Endothelial cell of umbilical vein (primary cell): ENCODE data around the gene IER3IP1. TPM values are rescaled to one million over a fixed set of nuclear protein-coding genes. Genes with fewer than 3 reads are reported as not detected.

Source experiments
- BruUV-seq: library from RNA; stranded (reverse); fragments of 400-500 nt; replicated peaks from 2 replicates; lab custom pipeline; 2021; lab: Mats Ljungman, UMichigan
- CTCF ChIA-PET: fragments of 300-600, 350-600 bp; sonication (Branson Sonifier 250); formaldehyde crosslinking; loops from one replicate; lab custom pipeline; 2021; ENCODE audit warnings: antibody characterized with exemption, inconsistent platforms; lab: Charles Lee
- POLR2A ChIA-PET: fragments of 300-600, 350-600 bp; sonication (Branson Sonifier 250); formaldehyde crosslinking; loops from one replicate; lab custom pipeline; 2021; ENCODE audit warnings: antibody characterized with exemption, inconsistent platforms; lab: Charles Lee
- DNase-seq: peaks from one replicate; pipeline ENCODE4 v3.0.0-alpha.2; 2011; ENCODE audit warnings: low read depth, low spot score
- FAIRE-seq: peaks from 2 replicates; lab custom pipeline; 2011; peaks lifted over from hg19 to GRCh38; lab: Jason Lieb, UNC
- H2AFZ ChIP-seq: 2 replicates; pipeline ENCODE4 v1.6.0; 2012; ENCODE audit warnings: low read depth, low read length, control low read depth, inconsistent platforms
- H3K27ac ChIP-seq: 2 replicates; pipeline ENCODE4 v1.5.1; 2011; ENCODE audit warnings: low read depth, mild to moderate bottlenecking, control low read depth, low read length, moderate library complexity; ENCODE audit not compliant: insufficient read depth
- H3K27me3 ChIP-seq, 2 experiments: 2 replicates each; pipeline versions ENCODE4 v1.6.0 to v1.6.1; 2011; ENCODE audit warnings: low read length in 2 of 2, mixed read lengths in 1 of 2; ENCODE audit not compliant: control insufficient read depth in 2 of 2, insufficient read depth in 2 of 2
- H3K36me3 ChIP-seq, 2 experiments: 2 replicates in 1 of 2; 3 replicates in 1 of 2; pipeline ENCODE4 v1.5.1; 2011; ENCODE audit warnings: low read length in 2 of 2, mild to moderate bottlenecking in 1 of 2, moderate library complexity in 1 of 2; ENCODE audit not compliant: control insufficient read depth in 2 of 2, insufficient read depth in 2 of 2; ENCODE audit errors: extremely low read depth in 1 of 2
- H3K4me1 ChIP-seq: 3 replicates; pipeline ENCODE4 v1.5.1; 2011; ENCODE audit warnings: mild to moderate bottlenecking, low read length; ENCODE audit not compliant: control insufficient read depth, insufficient read depth; ENCODE audit errors: extremely low read depth
- H3K4me2 ChIP-seq: 2 replicates; pipeline ENCODE4 v1.6.1; 2011; ENCODE audit warnings: low read length, control low read depth, mixed read lengths; ENCODE audit not compliant: insufficient read depth
- H3K4me3 ChIP-seq, 3 experiments: fragments of 200-600 bp in 1 of 3; sonication (generic), shearing (Covaris generic) in 1 of 3; replicated peaks in 1 of 3; 2 replicates each; pipeline ENCODE4 v1.5.1; 2011 to 2016; ENCODE audit warnings: control low read depth in 3 of 3, low read length in 3 of 3, mild to moderate bottlenecking in 2 of 3, inconsistent platforms in 1 of 3, low read depth in 1 of 3, moderate library complexity in 1 of 3; ENCODE audit not compliant: insufficient read depth in 1 of 3
- H3K79me2 ChIP-seq: 2 replicates; pipeline ENCODE4 v1.6.0; 2012; ENCODE audit warnings: low read length, inconsistent platforms; ENCODE audit not compliant: control insufficient read depth, insufficient read depth
- H3K9ac ChIP-seq: replicated peaks from 2 replicates; pipeline ENCODE3; 2011; ENCODE audit warnings: low read length, control low read depth; ENCODE audit not compliant: insufficient read depth; ENCODE audit errors: extremely low read depth
- H3K9me1 ChIP-seq: replicated peaks from 3 replicates; pipeline ENCODE4 v1.6.0; 2011; ENCODE audit warnings: mild to moderate bottlenecking, low read length; ENCODE audit not compliant: control insufficient read depth, insufficient read depth; ENCODE audit errors: extremely low read depth
- H3K9me3 ChIP-seq: replicated peaks from 2 replicates; pipeline ENCODE4 v1.5.1; 2012; ENCODE audit warnings: low read length, inconsistent platforms; ENCODE audit not compliant: control insufficient read depth, insufficient read depth
- H4K20me1 ChIP-seq: replicated peaks from 2 replicates; pipeline ENCODE3; 2011; ENCODE audit warnings: mild to moderate bottlenecking, low read length; ENCODE audit not compliant: control insufficient read depth, insufficient read depth; ENCODE audit errors: extremely low read depth
- CTCF ChIP-seq, 2 donors: IDR thresholded peaks; 1 replicate in 1 of 2; 2 replicates in 1 of 2; pipeline ENCODE4 v1.5.1; 2011; ENCODE audit warnings: low read length in 2 of 2, mild to moderate bottlenecking in 2 of 2, moderate library complexity in 2 of 2, control low read depth in 1 of 2, inconsistent platforms in 1 of 2, low read depth in 1 of 2; ENCODE audit not compliant: insufficient read depth in 1 of 2; ENCODE audit errors: extremely low read depth in 1 of 2
- EZH2 ChIP-seq: IDR thresholded peaks from 2 replicates; pipeline ENCODE4 v1.6.1; 2012; ENCODE audit warnings: borderline replicate concordance, low read depth, mild to moderate bottlenecking, moderate library complexity, low read length, inconsistent platforms; ENCODE audit not compliant: severe bottlenecking
- FOS ChIP-seq: IDR thresholded peaks from 2 replicates; pipeline ENCODE4 v1.6.1; 2011; ENCODE audit warnings: mild to moderate bottlenecking, low read length, moderate library complexity, borderline replicate concordance; ENCODE audit not compliant: insufficient read depth
- GATA2 ChIP-seq: IDR thresholded peaks from 2 replicates; pipeline ENCODE4 v1.7.0; 2011; ENCODE audit warnings: low read depth, mild to moderate bottlenecking, moderate library complexity, mixed read lengths, low read length; ENCODE audit not compliant: insufficient read length, insufficient read depth
- JUN ChIP-seq: IDR thresholded peaks from 2 replicates; pipeline ENCODE4 v1.6.1; 2011; ENCODE audit warnings: borderline replicate concordance, low read depth; ENCODE audit not compliant: insufficient read length, insufficient read depth
- MAX ChIP-seq: IDR thresholded peaks from 2 replicates; pipeline ENCODE4 v1.6.1; 2011; ENCODE audit not compliant: insufficient read depth, insufficient read length
- MYC ChIP-seq: IDR thresholded peaks from one replicate; pipeline ENCODE4 v1.6.1; 2011; ENCODE audit warnings: mild to moderate bottlenecking, low read depth, low read length
- POLR2A ChIP-seq: IDR thresholded peaks from 2 replicates; pipeline ENCODE4 v1.6.1; 2012; ENCODE audit warnings: low read depth, mild to moderate bottlenecking, control low read depth, low read length
- POLR2AphosphoS5 ChIP-seq: IDR thresholded peaks from 2 replicates; pipeline ENCODE4 v1.6.1; 2012; ENCODE audit warnings: low read depth, mild to moderate bottlenecking, control low read depth, low read length, moderate library complexity; ENCODE audit not compliant: insufficient read depth
- dilution Hi-C: fragments of 300-500 bp; cut with MboI; formaldehyde crosslinking; loops from one replicate; pipeline ENCODE4 v1.15.0; 2019; ENCODE audit warnings: low sequenced_read_pairs; ENCODE audit not compliant: extremely low pct_ligation_motif_present
- intact Hi-C: fragments of 100-400 bp; cut with micrococcal nuclease; formaldehyde crosslinking; loops from one replicate; pipeline ENCODE4 v1.10.0; 2022
- polyA plus RNA-seq, 4 experiments: library from polyadenylated mRNA; depleted of rRNA in 3 of 4; stranded (reverse) in 3 of 4; unstranded in 1 of 4; fragments of >200 nt; gene quantifications; 2 replicates each; pipeline versions ENCODE4 v1.2.1 to v1.2.3, GENCODE V29; 2011 to 2012; ENCODE audit warnings: missing spikeins in 1 of 4
- total RNA-seq: library from RNA; stranded (reverse); gene quantifications from 2 replicates; pipeline ENCODE4 v1.2.3, GENCODE V29; 2021

IER3IP1 gene
- total and polyA plus RNA-seq, 2 donors (not counting 3 experiments of a cell fraction or from before 2014, with no cell fraction given) = 9.6 to 14.2 TPM

- ChIA-PET CTCF (no interaction called here), POLR2A (no interaction called here)
- no peak overlapping the region for H3K4me2 ChIP-seq
- no peak overlapping the region for H3K4me3 ChIP-seq
- H2AFZ ChIP-seq = no peak overlapping the region
- peaks cover 18% of the 10 kb centered on the region for H3K79me2 ChIP-seq
- TF ChIP-seq JUN (no peak), MAX (no peak), MYC (no peak), POLR2AphosphoS5 (no peak), EZH2 (no peak), POLR2A (no peak), CTCF (IDR thresholded peaks at IDR 0.05; ENCODE audit: extremely low read depth in 1 of 2, insufficient read depth in 1 of 2, low read depth in 1 of 2, low read length in 2 of 2) (no peak), GATA2 (no peak), FOS (no peak)
- no peaks in the 10 kb centered on the region for H3K36me3 ChIP-seq
- no peaks in the 10 kb centered on the region for H3K27me3 ChIP-seq
- no peaks in the 10 kb centered on the region for H3K9me1 ChIP-seq
- H3K9ac ChIP-seq = no peak overlapping the region
- FAIRE-seq (no peak), DNase-seq (no peak)
- dilution Hi-C loops = no loop called here
- no peaks in the 10 kb centered on the region for H4K20me1 ChIP-seq
- no peak overlapping the region for H3K27ac ChIP-seq
- no TSS peak for BruUV-seq
- intact Hi-C loops = no loop called here
- no peaks in the 10 kb centered on the region for H3K9me3 ChIP-seq
- H3K4me1 ChIP-seq = no peaks in the 10 kb centered on the region
Observed at GRCh38 chr18:47143153-47143552, 33.0 kb downstream of the IER3IP1 start.
